ENCODE data around the gene HSD17B2. TPM values are rescaled to one million over a fixed set of nuclear protein-coding genes. Genes with fewer than 3 reads are reported as not detected.
"Not testable (repeated sequence)": the region's sequence is repeated elsewhere in the genome, so short reads cannot be mapped to it uniquely, and the experiment has no call there.

Gene HSD17B2
- total RNA-seq = 1.7 TPM

- peak; percentile 16 for ATAC-seq
These were observed at the start of gene HSD17B2 for GRCh38 chr16:82034981-82035612. TSS of gene HSD17B2 (plus strand) at chr16:82035253. CDS start at chr16:82035425, 172 bp downstream.

GRCh38 chr16:81987121-81987520 is 47.9 kb upstream of the HSD17B2 start:
- ATAC-seq = no peak

- peak; percentile 48 for ATAC-seq
These were observed 47.3 kb upstream of the HSD17B2 start for GRCh38 chr16:81987706-81988105.

GRCh38 chr16:81992859-81993258 is 42.2 kb upstream of the HSD17B2 start:
- no peak for ATAC-seq

GRCh38 chr16:81994485-81994884 is 40.6 kb upstream of the HSD17B2 start:
- peak; percentile 11 for ATAC-seq

- ATAC-seq = no peak
These were observed 39.4 kb upstream of the HSD17B2 start for GRCh38 chr16:81995651-81996050.

- ATAC-seq = peak; percentile 79
These were observed 38.2 kb upstream of the HSD17B2 start for GRCh38 chr16:81996664-81997509.

GRCh38 chr16:81997738-81998137 is 37.3 kb upstream of the HSD17B2 start:
- peak; percentile 27 for ATAC-seq

GRCh38 chr16:82002831-82003230 is 32.2 kb upstream of the HSD17B2 start:
- peak; percentile 67 for ATAC-seq

- no peak for ATAC-seq
These were observed 30.5 kb upstream of the HSD17B2 start for GRCh38 chr16:82004601-82005000.

GRCh38 chr16:82005027-82005830 is 29.8 kb upstream of the HSD17B2 start:
- ATAC-seq = no peak

- no peak for ATAC-seq
These were observed 29.0 kb upstream of the HSD17B2 start for GRCh38 chr16:82006036-82006435.

- no peak for ATAC-seq
These were observed 27.9 kb upstream of the HSD17B2 start for GRCh38 chr16:82007189-82007588.

GRCh38 chr16:82008957-82009592 is 26.0 kb upstream of the HSD17B2 start:
- no peak for ATAC-seq

GRCh38 chr16:82009789-82010188 is 25.3 kb upstream of the HSD17B2 start:
- ATAC-seq = not testable (repeated sequence)

GRCh38 chr16:82010649-82011048 is 24.4 kb upstream of the HSD17B2 start:
- peak; percentile 41 for ATAC-seq

- peak; percentile 87 for ATAC-seq
These were observed 23.8 kb upstream of the HSD17B2 start, which contains the start of gene SDR42E1 for GRCh38 chr16:82011199-82011641. TSS of gene SDR42E1 (minus strand) at chr16:82011470. CDS start at chr16:82000858, 10,612 bp downstream.

- ATAC-seq = no peak
These were observed 21.9 kb upstream of the HSD17B2 start for GRCh38 chr16:82013139-82013538.

GRCh38 chr16:82016263-82016662 is 18.8 kb upstream of the HSD17B2 start:
- ATAC-seq = peak; percentile 23

- ATAC-seq = peak; percentile 82
These were observed 18.1 kb upstream of the HSD17B2 start for GRCh38 chr16:82016964-82017363.

- ATAC-seq = no peak
These were observed 17.0 kb upstream of the HSD17B2 start for GRCh38 chr16:82017911-82018568.

GRCh38 chr16:82019535-82019934 is 15.5 kb upstream of the HSD17B2 start:
- ATAC-seq = no peak

All from esophagus mucosa (tissue), 1 donor.